ENCODE data around the gene LUZP1. TPM values are rescaled to one million over a fixed set of nuclear protein-coding genes. Genes with fewer than 3 reads are reported as not detected.

The LUZP1 gene
- total and polyA plus RNA-seq, 11 donors: 6.1 to 42.3 (median 30.0) TPM

GRCh38 chr1:23202263-23202749, 33.6 kb upstream of the LUZP1 start:
- no peak for TF ChIP-seq CTCF (IDR thresholded peaks at IDR 0.05)
- no peak for TF ChIP-seq POLR2A (IDR thresholded peaks at IDR 0.05)
- 63 to 80% (median 69%) methylated on average over 3 of the region's 3 CpGs for WGBS, 4 donors
- intact Hi-C loops (cut with DNase I): no loop called here

GRCh38 chr1:23200883-23201282, 32.2 kb upstream of the LUZP1 start:
- H3K36me3 ChIP-seq: no peaks in the 10 kb centered on the region
- intact Hi-C loops (cut with DNase I): no loop called here
- H3K27me3 ChIP-seq: no peaks in the 10 kb centered on the region
- ATAC-seq (no peak), DNase-seq (no peak)
- no peaks in the 10 kb centered on the region for H3K4me1 ChIP-seq
- 86 to 91% (median 90%) methylated on average over 1 of the region's 1 CpG for WGBS, 4 donors
- H3K4me3 ChIP-seq: no peak overlapping the region
- no peak for TF ChIP-seq CTCF (IDR thresholded peaks at IDR 0.05)
- TF ChIP-seq POLR2A (IDR thresholded peaks at IDR 0.05): no peak
- H3K27ac ChIP-seq: no peak overlapping the region
- no peaks in the 10 kb centered on the region for H3K9me3 ChIP-seq

More at GRCh38 chr1:23202263-23202749, 33.6 kb upstream of the LUZP1 start:
- DNase-seq: no peak
- Histone ChIP-seq H3K27me3 (peaks cover 0 to 7% (median 0%) of the 10 kb centered on the region in 9 donors), H3K4me3 (no peak overlapping the region), H3K27ac (no peak overlapping the region), H3K4me1 (no peaks in the 10 kb centered on the region), H3K9me3 (no peaks in the 10 kb centered on the region), H3K36me3 (no peaks in the 10 kb centered on the region)
- no peak for ATAC-seq

GRCh38 chr1:23198373-23198772, 29.7 kb upstream of the LUZP1 start:
- Histone ChIP-seq H3K4me3 (no peak overlapping the region), H3K27ac (no peak overlapping the region), H3K36me3 (no peaks in the 10 kb centered on the region), H3K27me3 (no peaks in the 10 kb centered on the region), H3K9me3 (no peaks in the 10 kb centered on the region), H3K4me1 (no peaks in the 10 kb centered on the region)
- WGBS, 4 donors: 69 to 78% (median 75%) methylated on average over 4 of the region's 4 CpGs
- no peak for TF ChIP-seq POLR2A (IDR thresholded peaks at IDR 0.05)
- TF ChIP-seq CTCF (IDR thresholded peaks at IDR 0.05): no peak
- DNase-seq: no peak
- intact Hi-C loops (cut with DNase I): no loop called here
- ATAC-seq: no peak

- H3K9me3 ChIP-seq: no peaks in the 10 kb centered on the region
- no peak for DNase-seq
- intact Hi-C loops (cut with DNase I): no loop called here
- no peaks in the 10 kb centered on the region for H3K27me3 ChIP-seq
- TF ChIP-seq CTCF (IDR thresholded peaks at IDR 0.05): no peak
- TF ChIP-seq POLR2A (IDR thresholded peaks at IDR 0.05): no peak
- H3K4me3 ChIP-seq: no peak overlapping the region
- 59 to 71% (median 62%) methylated on average over 7 to 10 of the region's 10 CpGs for WGBS, 4 donors
- H3K27ac ChIP-seq: no peak overlapping the region
- peak in 1 of 4 donors; percentile 72 for ATAC-seq
- H3K36me3 ChIP-seq: no peaks in the 10 kb centered on the region
- H3K4me1 ChIP-seq: no peaks in the 10 kb centered on the region
Measured at GRCh38 chr1:23196627-23197328, 28.1 kb upstream of the LUZP1 start.
